ENCODE measurements around the gene LRATD1.

Gene LRATD1

GRCh38 chr2:14633461-14634181 lies 1.1 kb downstream of the LRATD1 start:
- no peak for DNase-seq (ENCODE audit: low read depth)

DNA sequence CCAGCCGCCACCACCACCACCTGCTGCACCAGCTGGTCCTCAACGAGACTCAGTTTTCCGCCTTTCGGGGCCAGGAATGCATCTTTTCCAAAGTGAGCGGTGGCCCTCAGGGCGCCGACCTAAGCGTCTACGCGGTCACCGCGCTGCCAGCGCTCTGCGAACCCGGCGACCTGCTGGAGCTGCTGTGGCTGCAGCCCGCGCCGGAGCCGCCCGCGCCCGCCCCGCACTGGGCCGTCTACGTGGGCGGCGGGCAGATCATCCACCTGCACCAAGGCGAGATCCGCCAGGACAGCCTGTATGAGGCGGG lies 1.6 kb downstream of the LRATD1 start:
- DNase-seq (ENCODE audit: low read depth) = no peak

- peak; percentile 34 for DNase-seq (ENCODE audit: low read depth)
These were observed 2.2 kb downstream of the LRATD1 start for GRCh38 chr2:14634489-14635390.

DNA sequence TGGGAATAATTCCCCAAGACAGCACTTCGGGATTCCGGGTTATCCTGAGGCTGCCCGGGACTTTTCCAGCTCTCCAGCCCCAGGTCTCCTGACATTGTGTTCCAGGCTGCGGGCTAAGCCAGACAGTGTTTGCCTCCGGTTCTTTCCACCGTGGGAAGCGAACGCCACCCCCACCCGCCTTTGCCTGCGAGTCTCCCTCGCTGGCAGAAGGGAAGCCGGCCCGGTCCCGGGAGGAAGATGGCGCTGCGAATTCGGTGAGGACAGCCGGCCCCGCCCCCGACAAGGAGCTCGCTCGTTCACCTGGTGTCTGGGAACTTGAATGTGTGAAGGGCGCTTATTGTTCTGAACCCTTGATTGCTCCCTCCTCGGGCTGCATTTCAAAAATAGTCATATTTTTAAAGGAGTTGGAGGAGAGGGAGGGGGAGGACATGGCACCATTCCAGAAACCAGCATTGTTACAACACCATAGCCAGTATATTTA lies 2.9 kb downstream of the LRATD1 start:
- DNase-seq (ENCODE audit: low read depth) = peak; percentile 36

DNA sequence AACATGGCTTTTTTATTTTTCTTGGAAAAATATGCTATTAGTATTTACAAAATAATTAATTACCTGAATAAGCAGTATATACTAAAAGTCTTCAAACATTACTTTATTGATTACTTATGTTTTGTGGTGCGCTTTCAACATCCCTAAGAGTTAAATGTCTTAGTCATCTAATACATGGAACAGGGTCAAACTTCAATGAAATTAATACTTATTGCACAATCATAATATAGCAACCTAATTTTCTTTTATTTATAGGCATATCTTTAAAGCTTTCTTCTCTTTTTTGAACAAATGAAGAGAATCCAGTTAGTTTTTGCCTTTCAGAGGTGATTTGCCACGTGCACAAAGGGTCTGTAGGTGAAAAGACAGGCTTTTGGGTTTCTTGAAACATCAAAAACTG lies 6.0 kb downstream of the LRATD1 start:
- DNase-seq (ENCODE audit: low read depth) = no peak

DNA sequence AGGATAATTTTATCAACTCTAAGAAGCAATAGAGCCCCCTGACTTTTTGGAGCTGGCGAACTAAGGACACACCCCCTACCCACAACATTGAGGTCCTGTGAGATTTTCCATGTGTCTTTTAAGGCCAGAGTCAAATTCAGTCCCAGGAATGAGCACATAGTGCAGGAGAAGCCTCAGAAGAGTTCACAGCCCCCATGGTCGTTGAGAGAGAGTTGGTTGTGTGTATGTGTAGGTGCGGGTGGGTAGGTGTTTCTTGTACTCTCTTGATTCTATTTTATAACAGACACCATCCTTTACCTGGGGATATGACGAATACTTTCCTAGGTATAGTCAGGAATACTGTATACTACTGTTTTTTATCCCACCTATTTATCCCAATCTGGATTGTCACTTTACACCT lies 8.6 kb downstream of the LRATD1 start:
- no peak for DNase-seq (ENCODE audit: low read depth)

DNA sequence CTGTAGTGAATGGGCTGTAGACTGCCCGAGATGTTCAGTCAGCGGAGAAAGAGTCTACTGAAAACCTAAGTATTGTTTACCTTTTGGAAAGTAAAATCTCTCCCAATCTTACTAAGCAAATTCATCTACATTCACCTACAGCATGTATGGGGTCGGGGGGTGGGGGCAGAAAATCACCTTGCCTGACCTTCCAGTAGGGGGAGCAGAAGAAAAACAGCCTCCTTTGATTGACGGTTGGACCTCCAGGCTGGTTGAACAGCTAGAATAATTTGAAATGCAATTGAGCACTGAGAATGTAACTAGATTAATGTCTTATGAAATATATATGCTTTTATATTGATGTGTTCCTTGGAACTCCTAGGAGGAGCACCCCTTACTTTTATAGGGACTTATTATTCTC lies 10.0 kb downstream of the LRATD1 start:
- no peak for DNase-seq (ENCODE audit: low read depth)

DNA sequence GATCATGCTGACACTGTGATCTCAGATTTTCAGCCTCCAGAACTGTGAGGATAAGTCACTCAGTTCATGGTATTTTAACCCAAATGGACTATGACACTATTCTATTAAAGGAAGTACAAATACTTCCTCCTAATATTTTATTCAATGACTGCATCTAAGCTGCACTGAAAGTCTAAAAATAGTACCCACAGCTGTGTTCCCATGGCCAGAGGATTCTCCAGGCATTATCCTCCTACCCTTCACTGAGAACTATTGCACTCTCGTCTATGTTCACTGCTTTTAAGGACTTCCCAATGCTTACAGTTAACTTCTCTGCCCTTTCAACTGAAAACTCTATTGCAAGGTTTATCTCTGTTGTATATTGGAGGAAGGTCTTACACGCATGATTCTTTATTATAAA lies 15.2 kb downstream of the LRATD1 start:
- DNase-seq (ENCODE audit: low read depth) = no peak

GRCh38 chr2:14650066-14650465 lies 17.5 kb downstream of the LRATD1 start:
- no peak for DNase-seq (ENCODE audit: low read depth)

DNA sequence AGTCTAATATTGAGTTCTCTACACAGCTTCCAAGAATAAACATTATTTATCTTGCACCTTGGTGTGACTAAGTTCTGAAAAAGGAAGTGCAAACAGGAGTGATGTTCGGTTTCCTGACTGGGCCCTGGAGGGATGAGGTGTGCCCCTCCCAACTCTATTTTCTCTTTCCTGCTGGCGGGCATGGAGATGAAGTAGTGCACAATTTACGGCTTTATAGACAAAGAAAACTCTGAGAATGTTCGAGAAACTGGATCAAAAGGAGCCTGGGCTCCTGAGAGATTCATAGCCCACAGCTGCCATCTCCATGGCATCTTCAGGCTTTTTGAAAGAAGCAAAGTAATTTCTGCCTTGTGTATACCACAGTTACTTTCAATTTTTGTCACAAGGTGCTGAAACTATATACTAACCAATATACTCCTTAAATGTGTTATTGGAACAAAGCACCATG lies 22.3 kb downstream of the LRATD1 start:
- no peak for DNase-seq (ENCODE audit: low read depth)

GRCh38 chr2:14656146-14656545 lies 23.6 kb downstream of the LRATD1 start:
- no peak for DNase-seq (ENCODE audit: low read depth)

GRCh38 chr2:14661163-14661562 lies 28.6 kb downstream of the LRATD1 start:
- no peak for DNase-seq (ENCODE audit: low read depth)

DNA sequence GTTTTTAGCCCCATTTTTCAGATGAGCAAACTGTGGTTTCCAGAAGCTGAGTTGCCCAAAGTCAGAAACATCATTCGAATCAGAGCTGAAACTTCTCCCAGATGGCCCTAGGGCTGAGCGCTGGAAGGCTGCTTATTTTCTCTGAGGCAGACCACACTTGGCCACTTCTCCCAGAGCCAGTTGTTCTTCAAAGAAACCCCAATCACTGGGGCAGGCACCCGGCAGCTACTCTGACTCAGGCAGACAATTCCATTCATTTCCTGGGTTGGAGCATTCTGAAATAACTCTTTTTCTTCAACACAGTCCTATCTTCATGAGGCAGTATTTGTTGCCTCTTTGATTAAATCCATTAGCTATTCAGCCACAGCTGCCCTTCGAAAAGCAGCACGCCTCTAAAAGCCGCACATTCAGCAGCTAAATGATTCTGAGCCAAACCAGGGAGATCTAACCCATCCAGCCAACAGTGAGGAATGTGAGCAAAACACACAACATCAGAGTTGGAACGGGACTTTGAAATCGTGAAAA lies 40.9 kb downstream of the LRATD1 start:
- peak; percentile 18 for DNase-seq (ENCODE audit: low read depth)

GRCh38 chr2:14675489-14675888 lies 43.0 kb downstream of the LRATD1 start:
- DNase-seq (ENCODE audit: low read depth) = no peak

- no peak for DNase-seq (ENCODE audit: low read depth)
These were observed 43.9 kb downstream of the LRATD1 start for GRCh38 chr2:14676371-14676770.

DNA sequence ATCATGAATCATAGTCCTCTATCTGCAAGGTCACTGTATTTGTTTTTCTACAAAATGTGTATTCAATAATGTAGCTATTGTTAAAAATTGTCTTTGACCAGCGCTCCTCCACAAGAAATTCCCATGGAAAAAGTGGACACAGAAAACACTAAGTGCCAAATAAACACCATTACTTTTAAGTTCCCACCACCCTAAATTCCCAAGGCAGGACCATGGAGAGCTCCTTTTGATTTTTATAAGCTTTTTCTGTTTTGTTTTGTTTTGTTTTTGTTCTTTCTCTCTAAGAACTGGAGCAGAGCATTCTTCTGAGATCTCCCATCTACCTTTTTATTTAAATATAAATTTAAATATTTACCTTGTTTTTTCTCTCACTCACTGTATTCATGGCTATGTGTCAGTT lies 44.5 kb downstream of the LRATD1 start:
- no peak for DNase-seq (ENCODE audit: low read depth)

GRCh38 chr2:14678761-14679160 lies 46.2 kb downstream of the LRATD1 start:
- peak; percentile 36 for DNase-seq (ENCODE audit: low read depth)

DNA sequence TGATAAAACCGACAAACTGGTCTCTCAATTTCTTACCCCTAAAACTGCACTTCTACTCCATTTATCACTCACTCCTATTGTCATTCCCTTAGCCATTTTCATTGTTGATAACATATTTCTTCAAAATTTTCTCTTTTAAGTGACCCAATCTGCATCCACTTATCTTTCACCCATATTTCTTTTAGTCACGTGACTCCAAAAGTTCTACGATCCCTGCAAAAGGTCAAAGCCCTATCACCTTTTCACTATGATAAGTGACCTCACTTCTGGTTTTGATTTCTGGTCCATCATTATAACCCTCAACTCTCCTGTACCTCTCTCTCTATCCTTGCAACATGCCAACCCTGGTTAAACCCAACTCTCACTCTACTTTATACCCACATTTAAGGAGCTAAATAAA lies 49.1 kb downstream of the LRATD1 start:
- DNase-seq (ENCODE audit: low read depth) = no peak

Data from stromal cell of bone marrow (primary cell).